Sigmoid colon (tissue), 3 donors: Measurements from ENCODE around the gene SYMPK.

Source experiments
- CTCF ChIP-seq, 4 experiments: fragments of 450-650 bp in 3 of 4; fragments of 200-600 bp in 1 of 4; IDR thresholded peaks; one replicate each; pipeline ENCODE4 v1.5.1; 2016 to 2019; ENCODE audit warnings: antibody characterized with exemption in 4 of 4, mild to moderate bottlenecking in 3 of 4, moderate library complexity in 2 of 4
- POLR2A ChIP-seq, 2 donors: fragments of 450-650 bp; IDR thresholded peaks; one replicate each; pipeline ENCODE4 v1.6.1; 2016; ENCODE audit warnings: antibody characterized with exemption in 2 of 2, mild to moderate bottlenecking in 2 of 2, moderate library complexity in 2 of 2

GRCh38 chr19:45901432-45901911 is 38.5 kb upstream of the SYMPK start:
- TF ChIP-seq CTCF (IDR thresholded peaks at IDR 0.05) (no peak), POLR2A (IDR thresholded peaks at IDR 0.05) (no peak)
